GM18526 (cell line): ENCODE data around the gene COPZ2.

Experiments
- POLR2A ChIP-seq: IDR thresholded peaks from 3 replicates; pipeline ENCODE4 v1.6.1; 2011; ENCODE audit not compliant: insufficient read length; ENCODE audit errors: extremely low read depth

Gene COPZ2

DNA sequence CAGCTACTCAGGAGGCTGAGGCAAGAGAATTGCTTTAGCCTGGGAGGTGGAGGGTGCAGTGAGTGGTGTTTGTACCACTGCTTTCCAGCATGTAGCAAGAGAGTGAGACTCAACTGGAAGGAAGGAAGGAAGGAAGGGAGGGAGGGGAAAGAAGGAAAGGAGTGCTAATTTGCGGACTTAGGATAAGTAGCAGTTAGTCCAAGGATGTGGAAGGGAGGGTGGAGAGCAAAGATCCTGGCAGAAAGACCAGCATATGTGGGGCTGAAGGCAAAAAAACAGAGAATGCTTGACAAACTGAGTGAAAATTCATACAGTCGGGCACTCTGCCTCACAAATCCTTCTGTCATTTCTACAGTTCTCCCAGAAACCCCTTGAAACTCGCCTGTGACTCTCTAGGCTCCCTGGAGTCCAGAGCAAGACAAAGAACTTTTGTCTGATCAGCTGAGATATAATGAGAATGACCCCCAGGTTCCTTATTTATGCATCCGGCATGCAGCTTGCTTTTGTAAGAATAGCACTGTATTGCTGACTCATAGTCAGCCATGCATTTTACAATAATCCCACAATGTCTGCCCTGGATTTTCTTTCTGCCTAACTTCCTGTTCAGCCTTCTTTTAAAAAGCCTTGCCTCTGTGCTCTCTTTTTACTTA is 35.2 kb downstream of the COPZ2 start:
- TF ChIP-seq POLR2A: no peak

DNA sequence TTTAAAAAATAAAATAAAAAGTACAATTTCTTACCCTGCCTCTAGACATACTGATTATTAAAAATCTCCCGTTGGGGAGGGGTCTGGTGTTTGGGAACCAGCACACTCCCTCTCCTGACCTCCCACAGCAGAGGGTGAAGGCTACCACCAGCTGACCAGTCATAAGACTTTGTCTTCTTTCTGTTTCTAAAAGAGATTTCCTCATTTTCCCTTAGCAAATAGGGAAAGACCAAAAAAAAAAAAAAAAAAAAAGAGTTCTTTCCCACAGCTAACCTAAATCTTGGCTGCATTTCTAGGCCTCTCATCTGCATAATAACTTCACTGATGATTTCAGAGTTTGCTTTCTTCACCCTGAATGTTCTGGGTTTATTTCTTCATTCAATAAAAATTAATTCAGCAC is 36.4 kb downstream of the COPZ2 start:
- no peak for TF ChIP-seq POLR2A

DNA sequence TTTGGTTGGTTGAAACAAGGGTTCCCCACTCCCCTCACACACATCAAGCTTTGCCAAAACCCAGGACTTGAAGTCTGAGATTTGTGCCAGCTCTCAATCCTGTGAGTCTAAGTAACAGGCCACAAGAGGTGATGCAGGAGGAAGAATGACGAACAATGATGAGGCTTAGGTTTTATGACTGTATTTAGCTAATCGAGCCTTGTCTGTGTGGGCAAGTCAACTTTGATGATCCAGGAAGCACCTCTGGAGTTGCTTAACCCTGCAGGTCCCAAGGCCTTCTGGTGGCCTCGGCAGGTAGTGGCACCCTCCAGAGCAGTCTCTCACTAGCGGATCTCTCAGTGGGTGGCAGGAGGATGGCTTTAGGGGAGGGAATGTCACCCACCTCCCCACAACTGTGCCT is 38.0 kb downstream of the COPZ2 start:
- no peak for TF ChIP-seq POLR2A

DNA sequence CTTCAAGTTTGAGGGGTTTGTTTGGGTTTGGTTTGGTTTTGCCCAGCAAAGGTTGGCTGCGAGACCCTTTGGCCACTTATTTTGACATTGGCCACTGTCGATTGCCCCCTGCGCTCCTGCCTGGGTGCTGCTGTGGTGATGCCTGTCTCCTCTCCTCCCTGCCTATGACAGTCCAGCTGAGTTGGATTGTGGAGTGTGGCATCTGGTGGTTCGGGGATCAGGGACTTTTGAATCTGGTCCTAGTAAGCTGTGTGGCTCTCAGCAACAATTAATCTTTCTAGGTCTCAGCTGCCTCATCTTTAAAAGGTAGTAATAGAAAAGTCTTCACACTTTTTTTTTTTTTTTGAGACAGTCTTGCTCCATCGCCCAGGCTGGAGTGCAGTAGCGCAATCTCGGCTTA is 39.6 kb downstream of the COPZ2 start:
- TF ChIP-seq POLR2A: no peak

DNA sequence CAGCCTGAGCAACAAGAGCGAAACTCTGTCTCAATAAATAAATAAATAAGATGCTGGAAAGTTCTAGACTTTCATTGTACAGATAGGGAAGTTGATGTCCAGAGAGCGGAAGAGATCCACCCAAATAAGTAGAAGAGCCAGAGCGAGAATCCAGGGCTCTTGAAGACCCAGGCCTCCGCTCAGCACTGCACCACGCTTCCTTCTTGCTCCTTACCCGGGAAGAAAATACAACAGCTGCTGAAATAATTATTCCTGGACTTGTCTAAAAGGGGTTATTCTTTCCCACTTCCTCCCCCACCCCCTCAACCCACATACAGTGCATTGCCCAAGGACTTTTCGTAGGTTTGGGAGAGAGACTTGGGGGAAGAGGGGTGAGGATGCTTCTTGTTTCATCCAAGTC is 40.0 kb downstream of the COPZ2 start:
- no peak for TF ChIP-seq POLR2A

DNA sequence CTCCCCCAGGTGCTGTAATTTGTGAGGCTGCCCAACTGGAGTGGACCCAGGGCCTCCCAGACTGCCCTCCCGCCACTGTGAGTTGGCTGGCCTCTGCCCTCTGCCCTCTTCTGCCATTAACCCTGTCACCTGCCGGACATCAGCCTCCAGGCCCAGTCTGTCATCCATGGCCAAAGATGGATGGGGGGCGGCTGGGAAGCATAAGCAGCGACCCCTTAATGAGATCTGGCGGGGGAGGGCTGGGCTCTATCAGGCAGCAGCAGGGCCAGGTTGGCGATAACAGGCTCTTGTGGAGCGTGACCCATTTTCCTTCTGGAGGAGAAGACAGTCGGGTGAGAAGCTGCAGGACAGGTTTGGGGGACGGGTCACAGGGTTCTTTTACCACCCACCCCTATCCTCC is 41.4 kb downstream of the COPZ2 start:
- no peak for TF ChIP-seq POLR2A

DNA sequence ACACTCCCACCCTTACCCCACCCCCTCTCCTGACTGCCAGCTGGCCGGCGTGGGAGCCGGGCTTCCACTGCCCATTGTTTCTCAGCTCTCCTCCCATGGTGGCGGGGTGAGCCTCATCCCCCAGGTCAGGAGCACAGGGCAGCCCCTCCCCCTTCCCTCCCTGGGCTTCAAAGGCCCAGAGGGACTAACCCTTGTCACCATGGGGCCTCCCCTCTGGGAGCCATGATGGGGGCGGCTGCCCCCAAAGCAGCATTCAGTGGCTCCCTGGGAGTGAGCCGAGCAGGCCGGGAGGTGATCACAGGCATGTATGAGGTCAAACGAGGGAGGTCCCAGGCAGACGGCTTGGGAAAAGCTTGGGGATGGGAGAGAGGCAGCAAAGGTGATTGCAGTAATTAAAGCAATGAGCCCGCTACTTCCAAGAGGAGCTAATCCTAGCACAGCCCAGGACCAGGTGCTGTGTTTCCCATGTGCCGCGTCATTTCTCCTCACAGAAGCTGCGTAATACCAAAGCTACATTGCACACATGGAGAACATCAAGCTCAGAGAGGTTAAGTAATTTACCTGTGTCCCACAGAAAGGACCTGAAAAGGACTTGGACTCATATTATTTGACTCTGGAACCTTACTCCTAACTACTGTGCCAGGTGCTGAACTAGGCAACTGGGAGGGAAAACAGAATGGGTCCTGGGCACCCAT is 42.2 kb downstream of the COPZ2 start:
- TF ChIP-seq POLR2A: no peak

DNA sequence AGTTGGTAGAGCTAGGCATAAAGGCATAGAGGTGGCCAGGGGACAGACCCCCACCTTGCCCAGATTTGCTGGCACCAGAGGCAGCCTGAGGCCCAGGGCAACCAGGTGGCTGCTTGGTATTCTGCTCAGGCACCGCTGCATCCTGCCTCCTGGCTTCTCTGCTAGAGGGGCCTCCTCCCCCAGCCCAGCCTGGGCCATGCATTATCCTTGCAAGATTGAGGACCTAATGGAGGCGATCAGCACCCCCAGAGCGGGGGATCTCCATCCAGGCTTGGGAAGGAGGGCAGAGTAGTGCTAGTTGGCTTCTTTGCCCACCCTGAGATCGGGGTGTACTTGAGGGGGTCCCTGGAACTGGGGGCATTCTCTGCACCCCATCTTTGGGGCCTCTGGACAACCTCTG is 42.9 kb downstream of the COPZ2 start:
- no peak for TF ChIP-seq POLR2A

DNA sequence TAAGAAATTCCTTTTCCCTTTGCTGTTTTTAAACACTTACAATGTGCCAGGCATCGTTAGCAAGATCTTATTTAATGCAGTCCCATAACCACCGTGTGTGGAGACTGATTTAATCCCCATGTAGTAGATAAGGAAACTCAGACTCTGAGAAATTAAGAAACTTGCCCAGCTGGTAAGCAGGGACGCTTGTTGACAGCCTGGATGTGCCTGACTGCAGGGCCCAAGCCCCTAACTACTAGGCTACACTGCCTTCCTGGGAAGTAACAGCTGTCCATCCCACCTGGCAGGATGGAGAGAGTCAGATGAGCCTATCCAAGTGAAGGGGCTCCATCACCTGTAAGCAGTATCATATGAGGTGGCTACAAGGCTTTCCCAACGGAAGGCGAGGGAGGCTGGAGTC is 43.6 kb downstream of the COPZ2 start:
- TF ChIP-seq POLR2A: no peak

DNA sequence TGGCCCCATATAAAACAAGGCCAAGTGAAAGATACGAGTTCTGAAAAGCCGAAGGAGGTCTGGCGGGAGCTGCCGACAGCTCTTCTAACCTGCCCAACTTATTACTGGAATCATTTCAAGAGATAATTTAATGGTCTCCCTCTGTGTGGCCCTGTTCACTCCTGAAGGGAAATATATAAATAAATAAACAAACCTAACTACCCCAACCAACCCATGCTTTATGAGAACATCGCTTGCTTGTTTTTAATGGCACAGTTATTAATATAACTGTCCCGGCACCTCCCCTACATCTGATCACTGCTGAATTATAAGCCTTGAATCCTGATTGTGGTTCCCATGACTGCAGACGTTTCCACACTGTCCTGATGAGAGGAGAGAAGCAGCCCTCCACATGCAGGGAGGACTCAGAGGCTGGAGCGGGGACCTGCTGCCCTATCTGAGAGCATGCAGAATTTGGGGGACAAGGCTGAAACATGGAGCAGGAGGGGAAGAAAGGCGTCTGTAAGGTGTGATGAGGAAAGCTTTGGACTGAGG is 44.5 kb downstream of the COPZ2 start:
- no peak for TF ChIP-seq POLR2A

DNA sequence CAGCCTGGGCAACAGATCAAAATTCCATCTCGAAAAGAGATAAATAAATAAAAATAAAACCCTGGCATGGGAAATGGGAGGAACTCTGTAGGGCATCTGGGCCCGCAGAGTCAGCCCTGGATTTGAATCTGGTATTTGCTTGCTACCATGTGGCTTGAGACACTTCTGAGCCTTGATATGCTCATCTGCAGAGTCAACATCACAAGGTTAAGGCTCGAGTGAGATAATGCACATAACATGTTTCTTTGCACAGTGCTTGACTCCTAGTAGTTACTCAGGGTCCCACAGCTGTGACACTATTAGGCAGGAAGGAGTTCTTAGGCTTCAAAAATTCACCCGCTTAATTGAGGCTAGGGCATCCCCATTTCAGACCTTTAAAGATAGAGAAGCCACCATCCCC is 45.4 kb downstream of the COPZ2 start:
- TF ChIP-seq POLR2A: no peak

DNA sequence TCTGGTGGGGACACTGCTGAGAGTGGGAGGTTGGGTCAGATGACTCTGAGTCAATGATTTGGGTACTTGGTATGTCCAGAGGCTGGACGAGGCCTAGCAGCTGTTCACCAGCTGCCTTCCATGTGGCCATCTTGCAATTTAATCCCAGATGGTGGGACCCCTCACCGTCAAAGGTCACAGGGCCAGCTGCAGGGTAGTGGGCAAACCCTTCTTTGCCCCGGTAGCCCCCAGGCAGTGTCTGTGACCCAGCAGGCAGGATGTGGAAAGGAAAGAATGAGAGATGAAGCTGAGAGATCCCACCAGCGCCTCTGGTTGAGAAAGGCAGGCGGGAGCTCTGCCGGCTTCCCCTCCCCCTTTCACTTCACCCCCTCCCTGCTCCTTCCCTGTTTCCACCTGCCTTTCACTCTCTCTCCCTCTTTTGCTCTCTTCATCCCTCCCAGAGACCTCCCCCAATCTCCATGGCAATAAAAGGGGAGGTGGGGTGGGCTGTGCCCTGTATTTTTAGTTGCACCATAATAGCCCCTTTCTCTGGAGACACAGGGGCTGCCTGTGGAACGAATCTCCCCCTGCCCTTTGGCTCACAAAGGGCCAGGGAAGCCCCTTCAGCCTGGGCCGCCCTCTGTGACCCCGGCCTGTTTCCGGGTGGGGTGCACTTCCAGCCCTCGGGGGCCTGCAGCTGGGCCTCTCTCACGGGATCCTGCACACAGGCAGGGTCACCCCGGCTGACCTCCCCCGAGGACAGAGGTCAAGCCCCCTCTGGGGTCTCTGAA is 46.5 kb downstream of the COPZ2 start:
- no peak for TF ChIP-seq POLR2A

DNA sequence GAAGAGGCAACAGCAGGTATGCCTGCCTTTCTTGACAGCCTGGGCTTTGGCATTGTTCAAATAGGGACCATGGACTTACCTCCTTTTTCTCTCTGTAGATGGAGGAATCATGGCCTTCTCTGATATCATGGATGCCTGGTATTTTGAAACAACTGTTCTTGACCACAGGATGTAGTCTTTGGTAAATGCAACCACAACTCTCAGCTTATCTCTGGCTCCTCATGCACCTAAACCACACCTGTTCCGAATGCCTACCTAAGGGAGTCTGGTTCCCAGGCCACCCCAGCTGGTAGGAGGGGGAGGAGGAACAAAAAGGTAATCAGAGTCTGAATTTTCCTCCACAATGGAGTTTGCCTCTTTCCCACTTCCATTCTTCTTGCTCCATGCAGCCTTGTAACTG is 47.9 kb downstream of the COPZ2 start:
- TF ChIP-seq POLR2A: no peak

DNA sequence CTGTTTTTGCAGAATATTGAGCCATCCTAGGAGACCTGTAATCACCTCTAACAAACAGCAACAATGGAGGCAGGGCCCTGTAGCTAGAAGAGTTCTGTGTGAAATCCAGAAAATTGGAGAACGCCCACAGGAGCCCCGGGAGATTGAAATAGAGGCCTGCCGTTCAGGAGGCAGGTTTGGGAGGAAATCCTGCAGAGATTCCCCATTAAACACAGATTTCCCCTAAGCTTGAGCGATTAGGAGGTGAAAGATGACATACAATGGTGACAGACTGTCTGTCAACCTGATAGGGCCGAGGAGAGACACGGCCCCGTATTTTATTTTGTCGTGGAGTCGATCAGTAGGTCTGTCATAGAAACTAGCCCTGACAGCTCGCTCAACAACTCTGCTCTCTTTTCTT is 48.4 kb downstream of the COPZ2 start:
- TF ChIP-seq POLR2A: no peak

DNA sequence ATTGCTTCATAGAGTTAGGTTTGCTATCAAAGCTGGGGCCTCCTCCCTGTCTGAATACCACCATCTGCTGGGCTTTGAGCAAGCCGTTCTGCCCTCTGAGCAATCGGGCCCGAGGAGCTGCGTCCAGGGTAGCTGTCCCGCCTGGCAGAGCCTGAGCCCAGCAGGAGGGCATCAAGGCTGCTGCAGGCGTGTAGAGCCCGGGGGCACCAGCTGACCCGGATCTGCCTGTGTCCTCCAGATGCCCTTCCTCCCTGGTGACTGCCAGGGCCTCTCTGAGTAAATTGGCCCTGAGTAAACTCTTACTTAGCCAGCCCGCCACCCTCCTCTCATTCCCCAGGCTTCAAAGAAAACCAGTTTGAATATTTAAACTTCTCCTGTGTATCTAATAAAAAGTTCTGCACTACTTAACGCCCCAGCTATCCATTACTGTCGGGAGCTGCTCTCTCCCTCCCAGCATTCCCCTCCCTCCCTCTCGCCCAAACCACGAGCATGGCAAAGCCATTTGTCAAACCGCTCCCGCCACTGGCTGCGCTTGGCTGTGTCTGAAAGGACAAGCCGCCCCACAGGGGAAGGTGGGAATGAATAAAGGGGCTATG is 50.3 kb downstream of the COPZ2 start:
- TF ChIP-seq POLR2A: no peak

DNA sequence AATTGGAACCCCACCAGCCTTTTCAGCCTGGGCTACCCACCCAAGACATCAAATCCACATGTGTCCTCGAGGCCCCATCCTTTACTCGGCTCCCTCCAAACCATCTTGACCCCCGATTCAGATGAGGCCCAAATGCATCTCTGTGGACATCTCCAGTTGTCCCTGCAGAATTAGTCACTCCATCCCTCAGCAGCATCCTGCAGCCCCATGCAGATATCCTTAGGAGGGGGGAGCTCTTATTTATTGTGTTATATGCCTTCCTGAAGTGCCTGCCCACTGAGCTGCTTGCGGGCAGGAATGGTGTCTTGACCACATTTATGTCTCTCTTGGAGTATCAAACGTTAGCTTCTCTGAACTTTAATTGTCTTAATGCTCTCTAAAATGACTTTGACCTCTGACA is 51.1 kb downstream of the COPZ2 start:
- TF ChIP-seq POLR2A: no peak
